Measurements from ENCODE around the gene ZNF496.

ZNF496 gene

GRCh38 chr1:247294282-247294681, 37.4 kb downstream of the ZNF496 start:
- Histone ChIP-seq H3K9ac (ENCODE audit: low read length) (no peak overlapping the region), H3K36me3 (ENCODE audit: insufficient read depth, low read length) (no peaks in the 10 kb centered on the region), H3F3A (ENCODE audit: insufficient read depth, low read length) (no peaks in the 10 kb centered on the region), H3K79me2 (ENCODE audit: insufficient read depth, low read length) (no peaks in the 10 kb centered on the region), H3K27ac (ENCODE audit: low read depth, low read length, poor library complexity, severe bottlenecking) (no peak overlapping the region), H3K27me3 (ENCODE audit: insufficient read depth, low read length) (no peaks in the 10 kb centered on the region), H3K9me3 (ENCODE audit: low read length) (no peaks in the 10 kb centered on the region), H3K9me2 (ENCODE audit: low read depth, low read length) (no peaks in the 10 kb centered on the region), H2AFZ (ENCODE audit: low read length) (no peak overlapping the region), H3K4me2 (ENCODE audit: low read length) (no peak overlapping the region), H4K20me1 (ENCODE audit: insufficient read depth, low read length) (no peaks in the 10 kb centered on the region), H3K4me1 (ENCODE audit: insufficient read depth, low read length, severe bottlenecking) (no peaks in the 10 kb centered on the region), H3K4me3 (ENCODE audit: low read depth, low read length, poor library complexity, severe bottlenecking) (no peak overlapping the region)
- TF ChIP-seq, protein P1, sequence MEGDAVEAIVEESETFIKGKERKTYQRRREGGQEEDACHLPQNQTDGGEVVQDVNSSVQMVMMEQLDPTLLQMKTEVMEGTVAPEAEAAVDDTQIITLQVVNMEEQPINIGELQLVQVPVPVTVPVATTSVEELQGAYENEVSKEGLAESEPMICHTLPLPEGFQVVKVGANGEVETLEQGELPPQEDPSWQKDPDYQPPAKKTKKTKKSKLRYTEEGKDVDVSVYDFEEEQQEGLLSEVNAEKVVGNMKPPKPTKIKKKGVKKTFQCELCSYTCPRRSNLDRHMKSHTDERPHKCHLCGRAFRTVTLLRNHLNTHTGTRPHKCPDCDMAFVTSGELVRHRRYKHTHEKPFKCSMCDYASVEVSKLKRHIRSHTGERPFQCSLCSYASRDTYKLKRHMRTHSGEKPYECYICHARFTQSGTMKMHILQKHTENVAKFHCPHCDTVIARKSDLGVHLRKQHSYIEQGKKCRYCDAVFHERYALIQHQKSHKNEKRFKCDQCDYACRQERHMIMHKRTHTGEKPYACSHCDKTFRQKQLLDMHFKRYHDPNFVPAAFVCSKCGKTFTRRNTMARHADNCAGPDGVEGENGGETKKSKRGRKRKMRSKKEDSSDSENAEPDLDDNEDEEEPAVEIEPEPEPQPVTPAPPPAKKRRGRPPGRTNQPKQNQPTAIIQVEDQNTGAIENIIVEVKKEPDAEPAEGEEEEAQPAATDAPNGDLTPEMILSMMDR (IDR thresholded peaks at IDR 0.05; ENCODE audit: low read length), result no peak
- TF ChIP-seq EZH2 (IDR thresholded peaks at IDR 0.05; ENCODE audit: borderline replicate concordance, low read length), result no peak

DNA sequence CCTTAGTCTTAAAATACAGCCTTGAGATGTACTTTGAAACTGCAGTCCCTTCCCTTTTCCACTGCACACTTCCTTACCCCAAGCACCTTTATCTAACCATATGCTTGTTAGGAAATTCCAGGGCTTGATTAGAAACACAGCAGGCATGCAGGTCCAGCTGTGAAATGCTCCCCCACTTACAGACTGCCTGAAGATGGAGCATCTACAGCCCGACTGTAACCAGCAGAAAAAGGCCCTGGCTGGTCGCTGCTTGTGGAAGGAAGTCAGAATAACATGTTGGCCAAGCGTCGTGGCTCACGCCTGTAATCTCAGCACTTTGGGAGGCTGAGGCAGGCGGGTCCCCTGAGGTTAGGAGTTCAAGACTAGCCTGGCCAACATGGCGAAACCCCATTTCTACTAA, 38.6 kb downstream of the ZNF496 start:
- H3K79me2 ChIP-seq (ENCODE audit: insufficient read depth, low read length), result no peaks in the 10 kb centered on the region
- no peaks in the 10 kb centered on the region for H3K36me3 ChIP-seq (ENCODE audit: insufficient read depth, low read length)
- no peak overlapping the region for H3K4me3 ChIP-seq (ENCODE audit: low read depth, low read length, poor library complexity, severe bottlenecking)
- H3K9ac ChIP-seq (ENCODE audit: low read length), result no peak overlapping the region
- no peaks in the 10 kb centered on the region for H3K9me3 ChIP-seq (ENCODE audit: low read length)
- no peaks in the 10 kb centered on the region for H3F3A ChIP-seq (ENCODE audit: insufficient read depth, low read length)
- no peak for TF ChIP-seq EZH2 (IDR thresholded peaks at IDR 0.05; ENCODE audit: borderline replicate concordance, low read length)
- TF ChIP-seq, protein P1 (IDR thresholded peaks at IDR 0.05; ENCODE audit: low read length), result no peak
- no peak overlapping the region for H3K4me2 ChIP-seq (ENCODE audit: low read length)
- no peak overlapping the region for H3K27ac ChIP-seq (ENCODE audit: low read depth, low read length, poor library complexity, severe bottlenecking)
- no peaks in the 10 kb centered on the region for H4K20me1 ChIP-seq (ENCODE audit: insufficient read depth, low read length)
- H2AFZ ChIP-seq (ENCODE audit: low read length), result no peak overlapping the region
- no peaks in the 10 kb centered on the region for H3K9me2 ChIP-seq (ENCODE audit: low read depth, low read length)
- no peaks in the 10 kb centered on the region for H3K27me3 ChIP-seq (ENCODE audit: insufficient read depth, low read length)
- no peaks in the 10 kb centered on the region for H3K4me1 ChIP-seq (ENCODE audit: insufficient read depth, low read length, severe bottlenecking)

DNA sequence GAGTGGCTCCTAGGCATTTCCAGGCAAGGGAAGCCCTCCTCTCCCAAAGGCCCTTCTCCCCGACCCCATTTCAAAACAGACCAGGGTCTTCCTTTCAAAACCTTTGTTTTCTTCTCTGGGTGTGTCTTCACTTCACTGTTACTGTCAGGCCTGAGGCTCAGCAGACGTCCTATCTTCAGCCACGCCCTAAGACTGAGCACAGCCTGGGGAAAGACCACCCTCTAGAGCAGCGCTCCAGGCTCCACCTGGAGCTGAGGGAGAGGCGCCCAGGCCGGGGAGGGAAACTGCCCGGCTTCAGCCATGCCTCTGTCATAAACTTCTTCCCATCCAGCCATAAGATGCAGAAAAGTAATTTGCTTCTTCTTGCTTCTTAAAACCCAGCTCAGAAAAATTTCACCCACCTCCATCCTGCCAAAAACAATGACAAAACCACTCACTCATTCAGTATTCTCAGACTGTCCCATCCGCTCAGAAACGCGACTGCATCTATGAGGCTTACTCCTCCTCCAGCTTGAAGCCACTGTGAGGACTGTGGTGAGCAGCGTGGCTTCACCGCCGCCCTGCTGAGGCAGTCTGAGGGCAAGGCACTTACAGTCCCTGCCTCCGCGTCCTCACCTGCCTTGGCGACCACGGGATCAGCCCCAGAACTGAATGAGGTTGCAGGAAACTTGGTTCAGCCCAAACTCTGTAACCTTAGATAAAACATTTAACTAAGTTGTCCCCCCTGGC, 39.7 kb downstream of the ZNF496 start:
- Histone ChIP-seq H3K27ac (ENCODE audit: low read depth, low read length, poor library complexity, severe bottlenecking) (no peak overlapping the region), H3K36me3 (ENCODE audit: insufficient read depth, low read length) (no peaks in the 10 kb centered on the region), H3K9ac (ENCODE audit: low read length) (no peak overlapping the region), H3K4me1 (ENCODE audit: insufficient read depth, low read length, severe bottlenecking) (no peaks in the 10 kb centered on the region), H3K4me3 (ENCODE audit: low read depth, low read length, poor library complexity, severe bottlenecking) (no peak overlapping the region), H3K4me2 (ENCODE audit: low read length) (no peak overlapping the region), H3K9me3 (ENCODE audit: low read length) (no peaks in the 10 kb centered on the region), H3K79me2 (ENCODE audit: insufficient read depth, low read length) (no peaks in the 10 kb centered on the region), H3K9me2 (ENCODE audit: low read depth, low read length) (no peaks in the 10 kb centered on the region), H3K27me3 (ENCODE audit: insufficient read depth, low read length) (no peaks in the 10 kb centered on the region), H2AFZ (ENCODE audit: low read length) (no peak overlapping the region), H3F3A (ENCODE audit: insufficient read depth, low read length) (no peaks in the 10 kb centered on the region), H4K20me1 (ENCODE audit: insufficient read depth, low read length) (no peaks in the 10 kb centered on the region)
- no peak for TF ChIP-seq EZH2 (IDR thresholded peaks at IDR 0.05; ENCODE audit: borderline replicate concordance, low read length)
- TF ChIP-seq, protein P1 (IDR thresholded peaks at IDR 0.05; ENCODE audit: low read length), result no peak
